ENCODE results near the gene CBL.

Gene CBL

DNA sequence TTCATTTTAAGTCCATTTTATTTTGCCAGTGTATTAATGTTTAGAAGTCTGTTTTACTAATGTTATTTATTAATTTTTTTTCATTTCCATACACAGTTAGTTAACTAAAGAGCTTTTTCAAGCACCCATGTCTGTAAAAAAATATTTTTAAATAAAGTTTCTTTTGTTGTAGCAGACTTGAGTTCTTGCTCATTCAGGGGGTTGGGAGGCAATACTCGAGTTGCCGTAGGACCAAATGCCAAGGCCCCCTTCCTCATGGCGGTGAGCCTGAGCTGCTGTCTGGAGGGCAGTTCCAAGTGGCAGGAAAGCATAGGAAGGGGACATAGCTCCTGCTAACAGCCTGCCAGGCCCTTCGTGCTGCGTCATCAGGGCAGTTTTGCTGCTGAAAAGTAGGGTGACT lies 101.8 kb downstream of the CBL start:
- TF ChIP-seq POLR2A (IDR thresholded peaks at IDR 0.05; ENCODE audit: extremely low read depth, insufficient read length) (no peak), MYC (IDR thresholded peaks at IDR 0.05; ENCODE audit: low read depth, low read length) (no peak)
- TF ChIP-seq, protein P1, sequence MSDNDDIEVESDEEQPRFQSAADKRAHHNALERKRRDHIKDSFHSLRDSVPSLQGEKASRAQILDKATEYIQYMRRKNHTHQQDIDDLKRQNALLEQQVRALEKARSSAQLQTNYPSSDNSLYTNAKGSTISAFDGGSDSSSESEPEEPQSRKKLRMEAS (IDR thresholded peaks at IDR 0.05; ENCODE audit: low read depth, low read length): no peak
- TF ChIP-seq, protein P2, sequence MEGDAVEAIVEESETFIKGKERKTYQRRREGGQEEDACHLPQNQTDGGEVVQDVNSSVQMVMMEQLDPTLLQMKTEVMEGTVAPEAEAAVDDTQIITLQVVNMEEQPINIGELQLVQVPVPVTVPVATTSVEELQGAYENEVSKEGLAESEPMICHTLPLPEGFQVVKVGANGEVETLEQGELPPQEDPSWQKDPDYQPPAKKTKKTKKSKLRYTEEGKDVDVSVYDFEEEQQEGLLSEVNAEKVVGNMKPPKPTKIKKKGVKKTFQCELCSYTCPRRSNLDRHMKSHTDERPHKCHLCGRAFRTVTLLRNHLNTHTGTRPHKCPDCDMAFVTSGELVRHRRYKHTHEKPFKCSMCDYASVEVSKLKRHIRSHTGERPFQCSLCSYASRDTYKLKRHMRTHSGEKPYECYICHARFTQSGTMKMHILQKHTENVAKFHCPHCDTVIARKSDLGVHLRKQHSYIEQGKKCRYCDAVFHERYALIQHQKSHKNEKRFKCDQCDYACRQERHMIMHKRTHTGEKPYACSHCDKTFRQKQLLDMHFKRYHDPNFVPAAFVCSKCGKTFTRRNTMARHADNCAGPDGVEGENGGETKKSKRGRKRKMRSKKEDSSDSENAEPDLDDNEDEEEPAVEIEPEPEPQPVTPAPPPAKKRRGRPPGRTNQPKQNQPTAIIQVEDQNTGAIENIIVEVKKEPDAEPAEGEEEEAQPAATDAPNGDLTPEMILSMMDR (IDR thresholded peaks at IDR 0.05; ENCODE audit: low read depth, low read length): no peak
- DNase-seq (ENCODE audit: low read depth): no peak
- no peak overlapping the region for H3K4me3 ChIP-seq (ENCODE audit: low read depth, low read length)

DNA sequence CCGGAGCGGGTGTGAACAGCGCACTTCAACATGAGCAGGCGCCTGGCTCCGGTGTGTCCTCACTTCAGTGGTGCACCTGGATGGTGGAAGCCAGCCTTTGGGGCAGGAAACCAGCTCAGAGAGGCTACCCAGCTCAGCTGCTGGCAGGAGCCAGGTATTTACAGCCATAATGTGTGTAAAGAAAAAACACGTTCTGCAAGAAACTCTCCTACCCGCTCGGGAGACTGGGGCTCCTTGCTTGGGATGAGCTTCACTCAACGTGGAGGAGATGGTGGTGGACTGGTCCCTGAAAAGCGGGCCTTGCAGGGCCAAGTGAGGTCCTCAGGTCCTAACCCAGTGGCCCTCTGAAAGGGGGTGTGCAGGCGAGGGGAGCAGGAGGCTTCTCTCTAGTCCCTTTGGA lies 103.3 kb downstream of the CBL start:
- no peak overlapping the region for H3K4me3 ChIP-seq (ENCODE audit: low read depth, low read length)
- TF ChIP-seq, protein P2 (IDR thresholded peaks at IDR 0.05; ENCODE audit: low read depth, low read length): no peak
- TF ChIP-seq MYC (IDR thresholded peaks at IDR 0.05; ENCODE audit: low read depth, low read length) (no peak), POLR2A (IDR thresholded peaks at IDR 0.05; ENCODE audit: extremely low read depth, insufficient read length) (no peak)
- TF ChIP-seq, protein P1 (IDR thresholded peaks at IDR 0.05; ENCODE audit: low read depth, low read length): no peak
- no peak for DNase-seq (ENCODE audit: low read depth)

DNA sequence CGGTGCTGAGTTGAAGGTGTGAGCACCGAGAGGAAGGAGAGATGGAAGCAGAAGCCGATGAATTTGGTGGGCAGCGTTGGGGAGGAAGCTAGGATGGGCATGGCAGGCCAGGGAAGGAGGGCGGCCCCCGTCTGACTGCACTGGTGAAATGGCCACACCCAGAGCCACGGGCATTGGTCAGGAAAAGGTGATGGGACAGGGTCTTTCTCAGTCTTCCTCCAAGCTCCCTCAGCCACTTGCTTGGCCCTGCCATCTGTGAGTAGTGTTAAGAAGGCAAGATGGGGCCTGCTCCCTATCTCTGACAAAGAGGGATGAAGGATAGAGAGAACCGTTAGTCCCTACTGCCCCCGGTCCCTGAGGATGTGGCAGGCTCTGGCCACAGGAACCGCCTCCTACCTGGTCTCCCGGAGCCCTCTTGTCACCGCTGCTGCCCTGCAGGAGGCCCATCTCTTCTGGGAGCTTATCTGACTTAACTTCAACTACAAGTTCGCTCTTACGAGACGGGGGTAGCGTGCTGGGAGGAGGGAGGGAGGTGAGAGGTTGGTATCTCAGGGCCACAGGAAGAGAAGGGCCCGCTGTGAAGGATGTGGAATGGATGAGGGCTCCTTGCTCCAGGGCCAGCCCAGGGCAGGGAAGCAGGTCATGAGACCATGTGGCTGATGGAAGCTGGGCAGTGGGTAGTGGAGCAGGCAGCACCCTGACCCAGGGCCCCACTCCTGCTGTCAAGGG lies 104.0 kb downstream of the CBL start:
- TF ChIP-seq, protein P1 (IDR thresholded peaks at IDR 0.05; ENCODE audit: low read depth, low read length): no peak
- TF ChIP-seq, protein P2 (IDR thresholded peaks at IDR 0.05; ENCODE audit: low read depth, low read length): no peak
- no peak for DNase-seq (ENCODE audit: low read depth)
- no peak overlapping the region for H3K4me3 ChIP-seq (ENCODE audit: low read depth, low read length)

DNA sequence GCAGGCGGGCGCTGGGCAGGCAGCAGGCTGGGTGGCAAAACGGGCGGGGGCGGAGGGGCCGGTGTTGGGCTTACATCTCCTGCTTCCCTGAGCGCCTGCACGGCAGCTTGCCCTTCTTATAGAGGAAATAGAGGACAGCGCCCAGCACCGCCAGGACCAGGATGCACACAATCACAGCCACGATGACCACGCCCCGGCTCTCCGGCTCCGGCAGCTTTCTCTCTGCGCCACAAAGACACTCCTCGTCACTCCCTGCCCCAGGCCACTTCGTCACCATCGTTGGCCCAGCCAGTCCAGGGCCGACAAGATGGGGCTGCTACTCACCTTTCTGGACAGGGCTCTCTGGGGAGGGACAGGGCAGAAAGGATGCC lies 104.5 kb downstream of the CBL start:
- TF ChIP-seq, protein P2 (IDR thresholded peaks at IDR 0.05; ENCODE audit: low read depth, low read length): no peak
- TF ChIP-seq POLR2A (IDR thresholded peaks at IDR 0.05; ENCODE audit: extremely low read depth, insufficient read length) (no peak), MYC (IDR thresholded peaks at IDR 0.05; ENCODE audit: low read depth, low read length) (no peak)
- TF ChIP-seq, protein P1 (IDR thresholded peaks at IDR 0.05; ENCODE audit: low read depth, low read length): no peak
- no peak overlapping the region for H3K4me3 ChIP-seq (ENCODE audit: low read depth, low read length)
- DNase-seq (ENCODE audit: low read depth): no peak

DNA sequence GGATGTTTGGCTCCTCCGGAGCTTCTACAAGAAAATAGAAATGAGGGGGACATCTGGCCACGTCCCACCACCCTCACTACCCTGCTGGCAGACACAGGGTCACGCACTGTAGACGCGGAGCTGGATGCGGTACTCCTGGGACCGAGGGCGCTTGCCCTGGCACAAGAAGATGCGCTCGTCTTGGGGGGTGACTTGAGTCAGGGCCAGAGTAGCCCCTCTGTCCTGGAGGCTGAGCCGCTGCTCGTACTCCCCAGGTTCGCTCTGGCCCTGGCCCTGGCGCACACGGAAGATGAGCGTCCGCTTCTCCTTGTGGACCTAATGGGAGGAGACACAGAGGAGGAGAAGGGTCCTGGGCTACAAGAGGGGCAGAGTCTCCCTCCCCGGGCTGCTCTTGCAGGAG lies 108.6 kb downstream of the CBL start:
- no peak for DNase-seq (ENCODE audit: low read depth)
- no peak for TF ChIP-seq POLR2A (IDR thresholded peaks at IDR 0.05; ENCODE audit: extremely low read depth, insufficient read length)
- TF ChIP-seq MYC (IDR thresholded peaks at IDR 0.05; ENCODE audit: low read depth, low read length): no peak
- TF ChIP-seq, protein P2 (IDR thresholded peaks at IDR 0.05; ENCODE audit: low read depth, low read length): no peak
- TF ChIP-seq, protein P1 (IDR thresholded peaks at IDR 0.05; ENCODE audit: low read depth, low read length): no peak
- H3K4me3 ChIP-seq (ENCODE audit: low read depth, low read length): no peak overlapping the region
